ENCODE measurements around the gene SYT14.
"Not testable (repeated sequence)": the region's sequence is repeated elsewhere in the genome, so short reads cannot be mapped to it uniquely, and the experiment has no call there.

DNA sequence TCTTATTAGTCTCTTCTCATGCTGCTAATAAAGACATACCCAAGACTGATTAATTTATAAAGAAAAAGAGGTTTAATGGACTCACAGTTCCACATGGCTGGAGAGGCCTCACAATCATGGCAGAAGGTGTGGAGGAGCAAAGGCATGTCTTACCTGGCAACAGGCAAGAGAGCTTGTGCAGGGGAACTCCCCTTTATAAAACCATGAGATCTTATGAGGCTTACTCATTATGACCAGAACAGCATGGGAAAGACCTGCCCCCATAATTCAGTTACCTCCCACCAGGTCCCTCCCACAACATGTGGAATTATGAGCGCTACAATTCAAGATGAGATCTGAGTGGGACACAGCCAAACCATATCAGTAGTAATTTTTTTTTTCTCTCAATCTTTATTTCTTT lies 33.2 kb upstream of the SYT14 start:
- TF ChIP-seq, protein P1, sequence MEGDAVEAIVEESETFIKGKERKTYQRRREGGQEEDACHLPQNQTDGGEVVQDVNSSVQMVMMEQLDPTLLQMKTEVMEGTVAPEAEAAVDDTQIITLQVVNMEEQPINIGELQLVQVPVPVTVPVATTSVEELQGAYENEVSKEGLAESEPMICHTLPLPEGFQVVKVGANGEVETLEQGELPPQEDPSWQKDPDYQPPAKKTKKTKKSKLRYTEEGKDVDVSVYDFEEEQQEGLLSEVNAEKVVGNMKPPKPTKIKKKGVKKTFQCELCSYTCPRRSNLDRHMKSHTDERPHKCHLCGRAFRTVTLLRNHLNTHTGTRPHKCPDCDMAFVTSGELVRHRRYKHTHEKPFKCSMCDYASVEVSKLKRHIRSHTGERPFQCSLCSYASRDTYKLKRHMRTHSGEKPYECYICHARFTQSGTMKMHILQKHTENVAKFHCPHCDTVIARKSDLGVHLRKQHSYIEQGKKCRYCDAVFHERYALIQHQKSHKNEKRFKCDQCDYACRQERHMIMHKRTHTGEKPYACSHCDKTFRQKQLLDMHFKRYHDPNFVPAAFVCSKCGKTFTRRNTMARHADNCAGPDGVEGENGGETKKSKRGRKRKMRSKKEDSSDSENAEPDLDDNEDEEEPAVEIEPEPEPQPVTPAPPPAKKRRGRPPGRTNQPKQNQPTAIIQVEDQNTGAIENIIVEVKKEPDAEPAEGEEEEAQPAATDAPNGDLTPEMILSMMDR (IDR thresholded peaks at IDR 0.05) = not testable (repeated sequence)
- not testable (repeated sequence) for TF ChIP-seq POLR2A (IDR thresholded peaks at IDR 0.05)

Measured in heart left ventricle (tissue), 13 donors.